ENCODE data around the gene PPP1R15B. TPM values are rescaled to one million over a fixed set of nuclear protein-coding genes. Genes with fewer than 3 reads are reported as not detected.

PPP1R15B gene
- total RNA-seq, 2 donors from 2014 or later: 50.8 to 79.6 TPM

DNA sequence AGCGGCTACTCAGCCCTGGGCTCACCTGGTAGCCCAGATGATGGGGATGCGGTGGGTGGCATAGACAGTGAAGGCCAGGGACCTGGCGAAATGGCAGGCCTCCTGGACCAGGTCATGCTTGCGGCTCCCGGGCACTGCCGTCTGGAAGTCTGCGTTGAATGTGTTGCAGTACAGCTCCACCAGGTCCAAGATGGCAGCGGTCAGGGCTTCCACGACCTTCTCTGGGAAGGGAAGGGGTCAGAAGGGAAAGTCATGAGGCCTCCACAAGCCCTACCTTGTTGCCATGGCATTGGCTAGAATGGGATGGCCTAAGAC lies 44.2 kb upstream of the PPP1R15B start:
- intact Hi-C loops (cut with DNase I): no loop called here
- Histone ChIP-seq H3K36me3 (peaks cover 4% of the 10 kb centered on the region), H3K27ac (no peak overlapping the region), H3K4me3 (no peak overlapping the region), H3K9me3 (no peaks in the 10 kb centered on the region), H3K27me3 (no peaks in the 10 kb centered on the region), H3K9ac (ENCODE audit: low read depth in 2 of 2, low read length in 2 of 2) (no peak overlapping the region), H3K4me1 (peaks cover 5% of the 10 kb centered on the region)
- TF ChIP-seq, protein P1, sequence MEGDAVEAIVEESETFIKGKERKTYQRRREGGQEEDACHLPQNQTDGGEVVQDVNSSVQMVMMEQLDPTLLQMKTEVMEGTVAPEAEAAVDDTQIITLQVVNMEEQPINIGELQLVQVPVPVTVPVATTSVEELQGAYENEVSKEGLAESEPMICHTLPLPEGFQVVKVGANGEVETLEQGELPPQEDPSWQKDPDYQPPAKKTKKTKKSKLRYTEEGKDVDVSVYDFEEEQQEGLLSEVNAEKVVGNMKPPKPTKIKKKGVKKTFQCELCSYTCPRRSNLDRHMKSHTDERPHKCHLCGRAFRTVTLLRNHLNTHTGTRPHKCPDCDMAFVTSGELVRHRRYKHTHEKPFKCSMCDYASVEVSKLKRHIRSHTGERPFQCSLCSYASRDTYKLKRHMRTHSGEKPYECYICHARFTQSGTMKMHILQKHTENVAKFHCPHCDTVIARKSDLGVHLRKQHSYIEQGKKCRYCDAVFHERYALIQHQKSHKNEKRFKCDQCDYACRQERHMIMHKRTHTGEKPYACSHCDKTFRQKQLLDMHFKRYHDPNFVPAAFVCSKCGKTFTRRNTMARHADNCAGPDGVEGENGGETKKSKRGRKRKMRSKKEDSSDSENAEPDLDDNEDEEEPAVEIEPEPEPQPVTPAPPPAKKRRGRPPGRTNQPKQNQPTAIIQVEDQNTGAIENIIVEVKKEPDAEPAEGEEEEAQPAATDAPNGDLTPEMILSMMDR (IDR thresholded peaks at IDR 0.05): no peak
- no peak for DNase-seq

DNA sequence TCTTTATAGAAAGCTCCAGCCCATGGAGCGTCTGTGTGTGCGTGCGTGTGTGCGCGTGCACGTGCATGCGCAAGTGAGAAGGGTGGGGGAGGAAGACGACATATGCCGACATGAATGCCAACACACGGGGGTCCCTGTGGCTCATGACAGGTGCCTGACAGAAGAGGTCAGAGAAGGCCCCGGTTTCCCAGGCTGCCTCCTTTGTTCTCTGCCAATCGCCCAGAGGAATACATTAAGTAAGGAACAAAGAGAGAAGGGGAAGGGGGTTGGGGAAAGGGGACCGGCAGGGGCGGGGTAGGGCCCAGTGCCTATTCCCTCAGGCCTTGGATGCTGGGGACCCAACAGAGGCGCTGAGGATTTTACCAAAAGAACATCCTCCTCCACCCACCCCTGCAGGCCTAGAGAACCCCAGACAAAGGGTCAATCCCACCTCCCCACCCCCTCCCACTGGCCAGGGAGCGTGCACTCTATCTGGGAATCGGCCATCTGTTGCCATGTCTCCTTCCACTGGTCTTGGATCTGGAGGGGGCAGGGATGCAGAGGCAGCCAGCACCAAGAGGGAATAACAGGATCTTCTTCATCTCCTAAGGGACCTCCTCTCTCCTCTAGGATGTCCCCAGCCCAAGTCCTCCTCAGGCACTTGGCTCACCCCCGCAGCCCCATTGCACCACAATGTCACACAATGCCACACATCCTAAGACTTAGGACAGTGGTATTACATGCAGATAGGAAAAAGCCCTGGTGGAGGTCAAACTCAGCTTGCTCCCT lies 43.6 kb upstream of the PPP1R15B start:
- H3K27ac ChIP-seq: no peak overlapping the region
- H3K36me3 ChIP-seq: peaks cover 4% of the 10 kb centered on the region
- no peak overlapping the region for H3K4me3 ChIP-seq
- peaks cover 5% of the 10 kb centered on the region for H3K4me1 ChIP-seq
- DNase-seq: no peak
- intact Hi-C loops (cut with DNase I): no loop called here
- no peaks in the 10 kb centered on the region for H3K27me3 ChIP-seq
- TF ChIP-seq, protein P1 (IDR thresholded peaks at IDR 0.05): no peak
- H3K9me3 ChIP-seq: no peaks in the 10 kb centered on the region
- H3K9ac ChIP-seq (ENCODE audit: low read depth in 2 of 2, low read length in 2 of 2): no peak overlapping the region

DNA sequence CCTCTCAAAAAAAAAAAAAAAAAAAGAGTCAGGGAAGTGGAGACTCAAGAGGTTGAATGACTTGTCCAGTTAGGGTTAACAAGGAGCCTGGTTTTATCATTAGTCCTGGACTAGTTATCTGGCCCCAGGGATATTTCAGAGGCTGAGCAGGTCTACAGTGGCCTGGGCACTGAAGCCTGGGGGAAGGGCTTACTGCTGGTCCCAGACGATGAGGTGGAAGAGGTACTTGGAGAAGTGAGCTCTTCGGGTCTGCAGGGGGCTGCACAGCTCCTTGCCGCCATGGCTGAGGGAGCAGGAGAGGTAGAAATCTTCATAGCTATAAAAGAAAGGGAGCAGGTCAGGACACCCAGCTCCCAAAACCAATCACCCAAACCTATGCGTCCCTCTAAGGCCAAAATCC lies 42.9 kb upstream of the PPP1R15B start:
- Histone ChIP-seq H3K36me3 (peaks cover 4% of the 10 kb centered on the region), H3K9ac (ENCODE audit: low read depth in 2 of 2, low read length in 2 of 2) (no peak overlapping the region), H3K4me1 (peaks cover 11% of the 10 kb centered on the region), H3K4me3 (no peak overlapping the region), H3K27ac (no peak overlapping the region), H3K9me3 (no peaks in the 10 kb centered on the region), H3K27me3 (no peaks in the 10 kb centered on the region)
- TF ChIP-seq, protein P1 (IDR thresholded peaks at IDR 0.05): no peak
- no peak for DNase-seq
- intact Hi-C loops (cut with DNase I): no loop called here

DNA sequence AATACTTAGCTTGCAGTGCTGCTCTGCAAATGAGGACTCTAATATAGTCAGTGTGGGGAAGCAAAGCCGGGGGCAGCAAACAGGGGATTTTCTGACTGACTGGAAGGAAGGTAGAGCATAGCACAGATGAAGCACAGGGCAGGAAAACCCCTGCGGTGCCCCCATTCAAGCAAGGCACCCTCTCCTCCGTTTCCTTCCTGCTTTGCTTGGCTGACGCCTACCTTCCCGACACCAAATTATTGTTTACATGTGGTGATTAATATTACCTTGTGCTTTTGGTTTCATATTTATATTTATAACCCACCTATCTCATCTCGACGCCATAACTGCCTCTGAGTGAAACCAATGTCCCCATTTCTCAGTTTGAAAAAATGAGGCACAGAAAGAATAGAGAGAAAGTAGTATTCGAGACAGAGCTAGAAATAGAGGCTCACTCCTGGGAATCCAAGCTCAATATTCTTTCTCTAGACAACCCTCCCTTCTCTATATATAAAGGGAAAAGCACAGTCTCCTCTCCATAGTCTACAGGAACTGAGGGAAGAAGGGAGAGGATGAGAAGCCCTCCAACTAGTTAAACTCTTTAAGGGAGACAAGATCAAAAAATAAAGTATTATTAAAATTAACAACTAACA lies 41.6 kb upstream of the PPP1R15B start:
- H3K36me3 ChIP-seq: peaks cover 4% of the 10 kb centered on the region
- DNase-seq: no peak
- H3K9ac ChIP-seq (ENCODE audit: low read depth in 2 of 2, low read length in 2 of 2): peak overlapping the region; percentile 29 to 88

DNA sequence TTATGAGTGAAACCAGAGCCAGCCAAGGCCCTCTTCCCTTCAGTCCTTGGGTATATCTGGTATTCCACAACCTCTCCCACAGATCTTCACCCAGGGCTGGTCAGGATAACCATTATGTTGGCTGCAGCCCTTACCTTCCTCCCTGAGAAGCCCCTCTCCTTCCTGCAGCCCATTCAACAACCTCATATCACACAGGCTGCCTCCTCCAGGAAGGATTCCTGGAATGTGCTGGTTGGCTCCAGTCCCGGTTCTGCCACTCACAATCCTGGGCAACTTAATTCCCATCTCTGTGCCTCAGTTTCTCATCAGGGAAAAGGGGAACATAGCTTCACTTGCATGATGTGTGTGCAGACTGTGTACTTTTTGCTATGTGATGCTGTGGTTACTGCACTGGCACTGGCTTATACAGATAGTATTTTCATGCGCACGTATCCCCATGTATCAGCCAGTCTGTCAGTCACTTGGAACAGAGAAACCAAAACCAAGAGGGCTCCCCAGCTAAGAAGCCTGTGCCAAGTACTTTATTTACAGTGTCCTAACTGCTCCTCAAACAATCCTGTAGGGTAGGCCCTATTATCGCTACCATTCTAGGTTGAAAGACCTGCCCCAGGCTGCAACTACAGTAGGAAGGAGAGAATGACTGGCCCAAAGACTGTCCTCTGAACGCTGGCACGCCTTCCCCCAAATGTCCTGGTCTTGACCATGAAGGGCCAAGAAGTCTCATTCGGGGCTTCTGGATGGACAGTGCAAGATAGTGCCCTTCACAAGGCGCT lies 39.9 kb upstream of the PPP1R15B start:
- H3K4me3 ChIP-seq: no peak overlapping the region
- peak; percentile 54 for DNase-seq
- intact Hi-C loops (cut with DNase I): no loop called here

More for the DNA sequence above, 41.6 kb upstream of the PPP1R15B start:
- H3K27ac ChIP-seq: peak overlapping the region; percentile 97
- intact Hi-C loops (cut with DNase I): no loop called here
- H3K27me3 ChIP-seq: no peaks in the 10 kb centered on the region
- peaks cover 19% of the 10 kb centered on the region for H3K4me1 ChIP-seq
- no peaks in the 10 kb centered on the region for H3K9me3 ChIP-seq
- TF ChIP-seq, protein P1 (IDR thresholded peaks at IDR 0.05): no peak
- H3K4me3 ChIP-seq: no peak overlapping the region

More for the DNA sequence above, 39.9 kb upstream of the PPP1R15B start:
- H3K27me3 ChIP-seq: no peaks in the 10 kb centered on the region
- TF ChIP-seq, protein P1 (IDR thresholded peaks at IDR 0.05): no peak
- peak overlapping the region; percentile 97 for H3K27ac ChIP-seq
- H3K36me3 ChIP-seq: no peaks in the 10 kb centered on the region
- H3K9me3 ChIP-seq: no peaks in the 10 kb centered on the region
- H3K9ac ChIP-seq (ENCODE audit: low read depth in 2 of 2, low read length in 2 of 2): peak overlapping the region; percentile 68 to 88
- peaks cover 19% of the 10 kb centered on the region for H3K4me1 ChIP-seq

Data from colonic mucosa (tissue), 4 donors.